Fibroblast of gingiva (primary cell): Measurements from ENCODE around the gene METTL23.

Experiments
- DNase-seq: peaks from one replicate; pipeline ENCODE4 v3.0.0-alpha.2; 2011; ENCODE audit warnings: low read depth

METTL23 gene

GRCh38 chr17:76726776-76727718 is at the start of gene METTL23:
METTL23 (plus strand) TSS chr17:76726839; CDS start chr17:76729711, 2,872 bp downstream.
- DNase-seq, result peak; percentile 76

- DNase-seq, result no peak
Observed at GRCh38 chr17:76677406-76677805, 49.2 kb upstream of the METTL23 start.

- no peak for DNase-seq
Observed at GRCh38 chr17:76678330-76678729, 48.3 kb upstream of the METTL23 start.

- DNase-seq, result no peak
Observed at GRCh38 chr17:76679239-76679638, 47.4 kb upstream of the METTL23 start.

DNA sequence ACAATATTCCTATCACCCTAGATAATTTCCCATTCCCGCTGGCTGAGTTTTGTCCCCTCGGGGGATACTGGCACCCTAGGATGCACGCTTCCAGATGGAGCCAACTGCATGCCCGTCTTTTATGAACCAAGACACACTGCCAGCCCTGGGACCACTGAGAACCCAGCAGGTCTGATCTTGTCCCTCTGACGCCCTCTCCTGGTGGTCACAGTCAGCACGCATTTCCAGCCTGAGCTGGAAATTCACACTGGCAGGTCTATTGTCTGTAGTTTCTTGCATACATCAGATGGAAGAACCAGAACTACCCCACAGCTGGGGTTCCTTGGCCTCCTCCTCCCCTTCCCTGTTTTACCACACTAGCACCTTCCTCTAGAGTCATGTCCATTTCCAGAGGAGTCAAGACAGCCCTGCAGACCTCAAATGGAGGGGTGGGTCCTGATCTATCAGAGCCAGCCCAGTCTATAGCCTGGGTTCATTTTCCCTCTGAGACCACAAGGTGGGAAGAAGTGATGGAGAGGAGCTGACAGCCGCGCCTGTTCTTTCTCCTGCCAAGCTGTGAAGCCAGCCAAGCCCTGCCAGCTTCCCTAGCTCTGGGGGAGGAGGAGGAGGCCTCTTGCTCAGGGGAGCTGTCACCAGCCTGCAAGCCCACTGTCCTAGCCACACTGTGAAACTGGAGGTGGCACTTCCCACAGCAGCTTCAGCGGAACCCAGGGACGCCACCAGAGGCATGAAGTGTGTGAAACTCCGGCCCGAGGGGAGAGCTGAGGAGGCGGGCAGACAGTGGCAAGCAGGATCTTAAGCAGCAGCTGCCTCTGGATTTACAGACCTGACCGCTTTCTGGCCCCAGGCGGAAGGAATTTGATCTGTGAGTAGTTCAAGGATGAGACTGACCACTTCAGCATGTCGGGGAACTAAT is 45.2 kb upstream of the METTL23 start:
- DNase-seq, result peak; percentile 58

- DNase-seq, result no peak
Observed at GRCh38 chr17:76682296-76682695, 44.3 kb upstream of the METTL23 start.

GRCh38 chr17:76683011-76683755 is 43.5 kb upstream of the METTL23 start:
- no peak for DNase-seq

GRCh38 chr17:76683921-76684745 is 42.5 kb upstream of the METTL23 start:
- no peak for DNase-seq

GRCh38 chr17:76684756-76685155 is 41.9 kb upstream of the METTL23 start:
- DNase-seq, result no peak

DNA sequence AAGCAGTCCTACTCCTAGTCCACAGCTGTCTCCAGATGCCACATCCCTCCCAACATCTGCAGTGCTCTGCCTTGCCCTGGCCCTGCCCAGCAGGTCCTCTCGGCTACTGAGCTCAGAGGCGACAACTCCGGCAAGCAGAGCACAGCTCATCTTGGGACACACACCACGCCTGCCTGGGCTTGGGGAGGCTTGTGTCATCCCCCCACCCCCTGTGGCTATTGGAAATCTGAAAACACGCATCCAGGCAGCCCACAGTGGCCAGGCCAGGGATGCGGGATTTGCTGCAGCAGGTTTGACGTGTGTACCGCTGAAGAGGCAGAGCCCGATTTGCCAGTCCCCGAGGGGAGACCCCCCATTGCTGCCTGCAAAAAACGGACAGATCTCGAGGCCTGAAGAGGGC is 41.3 kb upstream of the METTL23 start:
- DNase-seq, result no peak

- no peak for DNase-seq
Observed at GRCh38 chr17:76685846-76686245, 40.8 kb upstream of the METTL23 start.

DNA sequence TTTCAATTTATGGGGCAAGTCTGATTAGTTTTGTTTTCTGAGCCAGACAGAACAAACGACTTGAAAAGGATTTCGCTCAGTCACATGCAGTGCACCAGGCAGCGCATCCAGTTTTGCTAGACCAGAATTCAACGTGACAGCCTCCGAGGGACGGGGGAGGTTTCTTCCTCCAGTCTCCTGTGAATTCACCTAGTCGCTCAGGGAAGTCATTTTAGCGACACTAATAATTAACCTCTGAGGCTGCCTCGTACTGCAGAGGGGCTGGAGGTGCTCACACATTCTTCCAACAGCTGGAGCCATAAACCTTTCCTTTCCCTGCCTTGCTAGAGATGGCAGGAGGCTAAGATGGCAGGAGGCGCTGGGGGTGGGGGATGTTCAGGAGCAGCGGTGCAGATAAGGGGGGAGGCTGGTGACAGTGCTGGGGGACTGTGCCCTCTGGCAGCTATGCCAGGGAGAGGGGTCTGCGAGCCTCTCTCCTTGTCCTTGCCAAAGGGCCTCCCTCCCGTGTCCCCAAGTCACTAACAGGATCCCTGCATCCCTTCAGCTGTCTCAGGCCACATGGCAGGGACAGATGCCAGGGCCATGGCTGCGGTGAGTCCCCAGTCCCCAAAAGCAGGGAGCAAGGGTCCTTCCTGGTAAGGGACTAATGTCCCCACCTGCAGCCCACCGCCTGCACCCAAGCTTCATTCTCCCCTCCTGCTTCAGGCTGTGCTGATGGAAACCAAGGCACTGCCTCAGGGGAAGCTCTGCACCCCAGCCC is 39.9 kb upstream of the METTL23 start:
- no peak for DNase-seq

- peak; percentile 79 for DNase-seq
Observed at GRCh38 chr17:76687298-76688164, 39.1 kb upstream of the METTL23 start.

GRCh38 chr17:76688165-76688622 is 38.4 kb upstream of the METTL23 start:
- DNase-seq, result no peak

- DNase-seq, result no peak
Observed at GRCh38 chr17:76689859-76690258, 36.8 kb upstream of the METTL23 start.

- DNase-seq, result no peak
Observed at GRCh38 chr17:76690596-76691280, 35.9 kb upstream of the METTL23 start.

DNA sequence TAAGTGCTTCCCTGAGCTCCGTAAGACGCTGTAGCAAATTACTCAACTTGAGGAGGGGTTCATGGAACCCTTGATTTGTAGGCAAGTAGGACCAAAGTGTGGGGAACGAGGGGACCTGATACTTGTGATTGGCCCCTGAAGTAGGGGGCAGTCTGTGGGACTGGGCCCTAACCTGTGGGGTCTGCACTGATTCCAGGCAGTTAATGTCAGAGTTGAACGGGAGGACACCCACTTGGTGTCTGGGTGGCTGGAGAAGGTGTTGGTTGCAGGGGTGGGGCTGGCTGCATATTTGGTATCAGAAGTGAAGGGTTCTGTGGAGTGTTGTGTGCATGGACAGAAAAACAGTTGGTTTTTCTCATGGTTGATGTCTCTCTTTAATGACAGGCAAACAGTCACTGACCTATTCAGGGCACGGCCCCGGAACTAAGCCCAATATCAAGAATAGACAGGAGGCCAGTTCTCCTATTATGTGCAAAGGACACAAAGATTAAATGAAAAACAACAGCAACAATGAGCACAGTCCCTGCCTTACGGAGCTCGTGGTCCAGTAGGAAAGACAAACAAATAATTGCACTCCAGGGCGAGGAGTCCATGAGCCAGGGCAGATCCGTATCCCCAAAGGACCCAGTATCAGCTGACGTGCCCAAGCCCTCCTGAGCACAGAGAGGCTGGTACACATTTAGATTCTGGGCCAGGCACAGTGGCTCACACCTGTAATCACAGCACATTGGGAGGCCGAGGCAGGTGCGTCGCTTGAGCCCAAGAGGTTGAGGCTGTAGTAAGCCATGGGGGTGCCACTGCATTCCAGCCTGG is 35.1 kb upstream of the METTL23 start:
- DNase-seq, result no peak
